IMR-90 (cell line): ENCODE data around the gene C19orf85. TPM values are rescaled to one million over a fixed set of nuclear protein-coding genes. Genes with fewer than 3 reads are reported as not detected.
A peak's percentile ranks its signal among the peaks of the same experiment; 100 is the strongest.

ENCODE experiments used
- ATAC-seq: fragments of 200-7000 bp; cut with Tn5 transposase; 2 replicates; pipeline ENCODE4 v1.9.1; 2020; ENCODE audit warnings: low read depth, mild to moderate bottlenecking, moderate library complexity
- BruUV-seq: library from RNA; stranded (reverse); fragments of 400-500 nt; replicated peaks from 2 replicates; lab custom pipeline; 2021; lab: Mats Ljungman, UMichigan
- CTCF ChIA-PET: fragments of 300-600 bp; formaldehyde crosslinking; extraction: SDS; loops from one replicate; lab custom pipeline; 2021; ENCODE audit warnings: antibody characterized with exemption; lab: Yijun Ruan, JAX
- POLR2A ChIA-PET: fragments of 300-600 bp; sonication (Branson Sonifier 250); formaldehyde crosslinking; loops from one replicate; lab custom pipeline; 2022; ENCODE audit warnings: antibody characterized with exemption; ENCODE audit not compliant: unreplicated experiment; lab: Charles Lee
- DNase-seq: peaks from one replicate; pipeline ENCODE4 v3.0.0; 2013
- H2AFZ ChIP-seq: replicated peaks from 2 replicates; pipeline ENCODE3; 2013; ENCODE audit warnings: low read length, mild to moderate bottlenecking; ENCODE audit not compliant: poor library complexity
- H2AK5ac ChIP-seq: 2 replicates; pipeline ENCODE4 v1.6.1; 2013; ENCODE audit warnings: low read depth, low read length, inconsistent platforms
- H2AK9ac ChIP-seq: replicated peaks from 2 replicates; pipeline ENCODE3; 2013; ENCODE audit warnings: mild to moderate bottlenecking, low read depth, low read length, moderate library complexity; ENCODE audit not compliant: poor library complexity
- H2BK120ac ChIP-seq: 2 replicates; pipeline ENCODE4 v1.6.1; 2013; ENCODE audit warnings: low read depth, low read length, inconsistent platforms
- H2BK15ac ChIP-seq: 3 replicates; pipeline ENCODE4 v1.6.1; 2013; ENCODE audit warnings: low read depth, low read length, inconsistent platforms
- H2BK20ac ChIP-seq: 2 replicates; pipeline ENCODE4 v1.6.1; 2013; ENCODE audit warnings: low read depth, mild to moderate bottlenecking, inconsistent platforms, low read length, moderate library complexity
- H2BK5ac ChIP-seq: 2 replicates; pipeline ENCODE4 v1.6.1; 2013; ENCODE audit warnings: mild to moderate bottlenecking, low read depth, low read length, inconsistent platforms; ENCODE audit not compliant: poor library complexity, severe bottlenecking
- H3K14ac ChIP-seq: replicated peaks from 2 replicates; pipeline ENCODE4 v1.6.1; 2013; ENCODE audit warnings: low read depth, low read length, inconsistent platforms
- H3K18ac ChIP-seq: 2 replicates; pipeline ENCODE4 v1.6.1; 2013; ENCODE audit warnings: low read depth, low read length, control low read depth
- H3K23ac ChIP-seq: 2 replicates; pipeline ENCODE4 v1.6.1; 2013; ENCODE audit warnings: low read depth, low read length, inconsistent platforms
- H3K27ac ChIP-seq: 2 replicates; pipeline ENCODE4 v1.5.1; 2013; ENCODE audit warnings: mild to moderate bottlenecking, control low read depth, low read length; ENCODE audit not compliant: insufficient read depth
- H3K27me3 ChIP-seq: 2 replicates; pipeline ENCODE4 v1.6.1; 2013; ENCODE audit warnings: low read length; ENCODE audit not compliant: control insufficient read depth, insufficient read depth
- H3K36me3 ChIP-seq: 2 replicates; pipeline ENCODE4 v1.6.1; 2013; ENCODE audit warnings: low read length, mixed read lengths; ENCODE audit not compliant: control insufficient read depth, insufficient read depth
- H3K4ac ChIP-seq: 2 replicates; pipeline ENCODE4 v1.6.1; 2013; ENCODE audit warnings: low read depth, low read length, inconsistent platforms
- H3K4me1 ChIP-seq: 2 replicates; pipeline ENCODE4 v1.6.1; 2013; ENCODE audit warnings: low read length, mixed read lengths; ENCODE audit not compliant: control insufficient read depth, insufficient read depth
- H3K4me2 ChIP-seq: 2 replicates; pipeline ENCODE4 v1.6.1; 2013; ENCODE audit warnings: low read depth, mild to moderate bottlenecking, control low read depth, low read length, moderate library complexity
- H3K4me3 ChIP-seq: 2 replicates; pipeline ENCODE4 v1.5.1; 2013; ENCODE audit warnings: low read depth, mild to moderate bottlenecking, control low read depth, low read length, moderate library complexity; ENCODE audit not compliant: insufficient read depth
- H3K56ac ChIP-seq: 2 replicates; pipeline ENCODE4 v1.6.1; 2013; ENCODE audit warnings: low read length, inconsistent platforms; ENCODE audit not compliant: insufficient read depth; ENCODE audit errors: extremely low read depth
- H3K79me1 ChIP-seq, 2 experiments: 2 replicates each; pipeline ENCODE4 v1.6.1; 2013; ENCODE audit warnings: low read length in 2 of 2, inconsistent platforms in 1 of 2, low read depth in 1 of 2
- H3K9ac ChIP-seq: 2 replicates; pipeline ENCODE4 v1.6.1; 2013; ENCODE audit warnings: low read depth, low read length, control low read depth
- H3K9me1 ChIP-seq: 2 replicates; pipeline ENCODE4 v1.6.1; 2013; ENCODE audit warnings: low read length, inconsistent platforms; ENCODE audit not compliant: insufficient read depth
- H3K9me3 ChIP-seq: 2 replicates; pipeline ENCODE4 v1.6.1; 2013; ENCODE audit warnings: low read length; ENCODE audit not compliant: control insufficient read depth, insufficient read depth
- H4K20me1 ChIP-seq: 2 replicates; pipeline ENCODE4 v1.6.1; 2013; ENCODE audit warnings: low read length, inconsistent platforms; ENCODE audit not compliant: insufficient read depth
- H4K5ac ChIP-seq: 2 replicates; pipeline ENCODE4 v1.6.1; 2013; ENCODE audit warnings: mild to moderate bottlenecking, low read depth, low read length, control low read depth
- H4K8ac ChIP-seq, 2 experiments: 2 replicates each; pipeline ENCODE4 v1.6.1; 2013; ENCODE audit warnings: low read depth in 2 of 2, low read length in 2 of 2, control low read depth in 1 of 2, inconsistent platforms in 1 of 2
- H4K91ac ChIP-seq: 2 replicates; pipeline ENCODE4 v1.6.1; 2013; ENCODE audit warnings: low read depth, low read length, inconsistent platforms; ENCODE audit not compliant: insufficient read depth
- MAFK ChIP-seq: IDR thresholded peaks from 2 replicates; pipeline ENCODE4 v1.6.1; 2012; ENCODE audit warnings: low read depth, low read length, improper control_type of control experiment
- USF2 ChIP-seq: fragments of 150-350 bp; IDR thresholded peaks from 2 replicates; pipeline ENCODE4 v1.6.1; 2017; ENCODE audit warnings: mild to moderate bottlenecking, antibody characterized with exemption, low read length, low read depth
- WGBS, 2 experiments: methylation state at CpG; one replicate each; pipeline versions ENCODE4 v1.1.5 to v1.1.7; 2013; ENCODE audit warnings: missing lambda C conversion rate in 2 of 2; ENCODE audit not compliant: insufficient read length in 1 of 2; ENCODE audit errors: extremely low coverage in 2 of 2; 5-methylcytosine and 5-hydroxymethylcytosine counted together
- dilution Hi-C: fragments of 300-500 bp; cut with HindIII; formaldehyde crosslinking; loops from one replicate; pipeline ENCODE4 v1.14.3; 2018; ENCODE audit warnings: low sequenced_read_pairs; ENCODE audit not compliant: unreplicated experiment
- in situ Hi-C: fragments of 300-500 bp; cut with MboI; formaldehyde crosslinking; loops from 3 replicates; pipeline ENCODE4 v1.14.3; 2019; ENCODE audit warnings: low sequenced_read_pairs, inconsistent platforms, mixed read lengths
- intact Hi-C: fragments of 100-400 bp; cut with micrococcal nuclease; formaldehyde crosslinking; loops from 2 replicates; pipeline ENCODE4 v1.10.0; 2022
- polyA plus RNA-seq, 3 experiments: library from polyadenylated mRNA; depleted of rRNA; stranded (reverse); fragments of >200 nt; gene quantifications; 2 replicates each; pipeline ENCODE4 v1.2.3, GENCODE V29; 2012; ENCODE audit warnings: low replicate concordance in 1 of 3
- total RNA-seq: library from RNA; depleted of rRNA; stranded (reverse); fragments of >200 nt; gene quantifications from 2 replicates; pipeline ENCODE4 v1.2.3, GENCODE V29; 2012

The C19orf85 gene
- total and polyA plus RNA-seq, 2 of the 4 experiments (the other 2 are of a cell fraction): not detected

DNA sequence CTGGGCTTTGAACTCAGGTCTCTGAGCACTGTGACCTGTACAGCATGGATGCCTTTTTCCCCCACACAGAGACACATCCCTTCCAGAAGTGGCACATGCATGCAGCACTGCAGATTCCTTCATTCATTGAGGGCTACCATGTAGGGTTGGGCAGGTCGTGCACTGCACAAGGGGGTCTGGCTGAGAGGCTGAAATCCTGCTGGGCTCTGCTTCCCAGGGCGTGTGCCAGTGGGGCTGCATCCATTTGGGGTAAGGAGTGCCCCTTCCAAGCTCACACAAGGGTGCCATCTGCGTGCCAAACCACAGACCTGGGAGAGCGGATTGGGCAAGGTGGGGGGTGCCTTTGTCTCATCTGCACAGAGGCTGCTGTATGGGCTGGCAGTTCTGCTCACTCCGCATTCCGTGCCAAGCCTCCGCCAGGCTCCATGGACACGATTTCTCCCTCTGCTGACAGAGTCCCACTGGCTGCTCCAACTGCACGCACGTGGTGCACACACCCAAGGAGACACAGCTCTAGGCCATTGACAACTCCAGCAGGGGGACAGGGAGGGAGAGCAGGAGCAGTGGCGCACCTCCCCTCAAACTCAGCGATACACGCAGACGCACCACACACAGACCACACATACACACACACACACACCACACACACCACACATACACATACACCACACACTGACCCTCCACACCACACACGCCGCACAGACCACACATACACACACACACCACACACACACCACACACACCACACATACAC lies 17.0 kb downstream of the C19orf85 start:
- no peak overlapping the region for H3K9ac ChIP-seq
- H3K56ac ChIP-seq: no peak overlapping the region
- no peak overlapping the region for H3K27ac ChIP-seq
- H3K4ac ChIP-seq: no peak overlapping the region
- no peak overlapping the region for H2BK20ac ChIP-seq
- CTCF ChIA-PET: no interaction called here
- no peak overlapping the region for H3K4me2 ChIP-seq
- peak; percentile 21; the same call in 1 of the 2 replicates for ATAC-seq
- H3K36me3 ChIP-seq: no peaks in the 10 kb centered on the region
- no peak overlapping the region for H3K18ac ChIP-seq
- no peak overlapping the region for H3K4me3 ChIP-seq
- BruUV-seq: no TSS peak
- POLR2A ChIA-PET: no interaction called here
- H2AK5ac ChIP-seq: peak overlapping the region; percentile 16; the same call in 1 of the 2 replicates
- no peaks in the 10 kb centered on the region for H3K9me3 ChIP-seq
- intact Hi-C loops: no loop called here
- dilution Hi-C loops: no loop called here
- peak overlapping the region; percentile 80 for H2BK5ac ChIP-seq
- no peak overlapping the region for H4K5ac ChIP-seq
- H3K79me1 ChIP-seq: no peaks in the 10 kb centered on the region
- H3K27me3 ChIP-seq: peaks cover 66% of the 10 kb centered on the region
- WGBS, 2 experiments: 48% methylated on average over 4 of the region's 16 CpGs; no CpG with 5 or more reads in 1 of the 2 experiments
- H4K8ac ChIP-seq: no peak overlapping the region
- peaks cover 8% of the 10 kb centered on the region; the same call in 1 of the 2 replicates for H4K20me1 ChIP-seq
- peak; percentile 15 for DNase-seq
- in situ Hi-C loops: no loop called here
- no peak overlapping the region for H3K23ac ChIP-seq
- H3K14ac ChIP-seq: no peak overlapping the region
- no peaks in the 10 kb centered on the region for H3K9me1 ChIP-seq
- no peak overlapping the region for H2BK15ac ChIP-seq
- H2AFZ ChIP-seq: peak overlapping the region; percentile 72
- no peak overlapping the region for H4K91ac ChIP-seq
- no peak overlapping the region for H2BK120ac ChIP-seq
- no peak overlapping the region for H2AK9ac ChIP-seq
- peaks cover 2% of the 10 kb centered on the region; the same call in 1 of the 2 replicates for H3K4me1 ChIP-seq
- TF ChIP-seq MAFK (no peak), USF2 (peak; percentile 22; the same call in 1 of the 2 replicates)
